H1 (cell line): Measurements from ENCODE around the gene SEMA4D. TPM values are rescaled to one million over a fixed set of nuclear protein-coding genes. Genes with fewer than 3 reads are reported as not detected.

ENCODE experiments used
- CTCF ChIA-PET: fragments of 300-600 bp; sonication (Branson Sonifier 250); formaldehyde crosslinking; loops from one replicate; lab custom pipeline; 2021; ENCODE audit not compliant: partially characterized antibody; lab: Charles Lee
- POLR2A ChIA-PET: fragments of 300-600 bp; sonication (Branson Sonifier 250); formaldehyde crosslinking; loops from one replicate; lab custom pipeline; 2021; ENCODE audit warnings: inconsistent platforms; ENCODE audit not compliant: partially characterized antibody; lab: Charles Lee
- DNase-seq, 2 experiments: peaks; one replicate each; pipeline versions ENCODE4 v3.0.0 to v3.0.0-alpha.2; 2010 to 2022; ENCODE audit warnings: low spot score in 2 of 2, low read depth in 1 of 2, mixed read lengths in 1 of 2
- FAIRE-seq: peaks from 2 replicates; lab custom pipeline; 2011; peaks lifted over from hg19 to GRCh38; lab: Jason Lieb, UNC
- H2AFZ ChIP-seq: 2 replicates; pipeline ENCODE4 v1.8.1; 2012; ENCODE audit warnings: low read length, inconsistent platforms
- H2AK5ac ChIP-seq: 2 replicates; pipeline ENCODE4 v1.6.1; 2013; ENCODE audit warnings: low read depth, low read length
- H2BK120ac ChIP-seq: replicated peaks from 2 replicates; pipeline ENCODE3; 2013; ENCODE audit warnings: low read depth, low read length, inconsistent platforms
- H2BK12ac ChIP-seq: 2 replicates; pipeline ENCODE4 v1.6.1; 2013; ENCODE audit warnings: low read depth, low read length
- H2BK15ac ChIP-seq: 2 replicates; pipeline ENCODE4 v1.6.1; 2013; ENCODE audit warnings: low read length
- H2BK20ac ChIP-seq: 2 replicates; pipeline ENCODE4 v1.6.1; 2013; ENCODE audit warnings: low read length
- H2BK5ac ChIP-seq: 2 replicates; pipeline ENCODE4 v1.6.1; 2013; ENCODE audit warnings: low read depth, low read length
- H3K14ac ChIP-seq: 2 replicates; pipeline ENCODE4 v1.6.1; 2013; ENCODE audit warnings: inconsistent platforms; ENCODE audit not compliant: insufficient read length
- H3K18ac ChIP-seq: 2 replicates; pipeline ENCODE4 v1.6.1; 2013; ENCODE audit warnings: low read length; ENCODE audit errors: extremely low read depth
- H3K23ac ChIP-seq: 2 replicates; pipeline ENCODE4 v1.6.1; 2013; ENCODE audit warnings: inconsistent platforms; ENCODE audit not compliant: insufficient read length
- H3K23me2 ChIP-seq: 2 replicates; pipeline ENCODE4 v1.6.1; 2013; ENCODE audit warnings: low read depth, low read length
- H3K27ac ChIP-seq: 2 replicates; pipeline ENCODE4 v1.6.1; 2011; ENCODE audit warnings: low read depth, low read length, inconsistent platforms
- H3K27me3 ChIP-seq, 4 experiments: replicated peaks in 1 of 4; 1 replicate in 1 of 4; 2 replicates in 3 of 4; pipeline versions ENCODE4 v1.6.1 to v1.8.1; 2011 to 2013; ENCODE audit warnings: low read length in 3 of 4, mild to moderate bottlenecking in 3 of 4, inconsistent platforms in 2 of 4, mixed read lengths in 2 of 4, moderate library complexity in 1 of 4; ENCODE audit not compliant: control insufficient read depth in 3 of 4, insufficient read depth in 3 of 4; ENCODE audit errors: extremely low read depth in 1 of 4
- H3K36me3 ChIP-seq, 4 experiments: 2 replicates each; pipeline versions ENCODE4 v1.6.1 to v1.8.1; 2011 to 2013; ENCODE audit warnings: mild to moderate bottlenecking in 4 of 4, low read length in 3 of 4, moderate library complexity in 2 of 4, control low read depth in 1 of 4, inconsistent platforms in 1 of 4; ENCODE audit not compliant: insufficient read depth in 4 of 4, control insufficient read depth in 2 of 4
- H3K4ac ChIP-seq: replicated peaks from 2 replicates; pipeline ENCODE3; 2013; ENCODE audit warnings: low read length, low read depth, mixed read lengths, inconsistent platforms; ENCODE audit not compliant: insufficient read length
- H3K4me1 ChIP-seq, 4 experiments: replicated peaks in 1 of 4; 1 replicate in 1 of 4; 2 replicates in 3 of 4; pipeline versions ENCODE4 v1.6.1 to v1.8.1; 2011 to 2013; ENCODE audit warnings: low read length in 3 of 4, inconsistent platforms in 2 of 4, mixed read lengths in 1 of 4; ENCODE audit not compliant: insufficient read depth in 4 of 4, control insufficient read depth in 3 of 4
- H3K4me2 ChIP-seq, 2 experiments: 2 replicates each; pipeline versions ENCODE4 v1.6.1 to v1.8.1; 2011 to 2013; ENCODE audit warnings: low read depth in 2 of 2, low read length in 2 of 2, control low read depth in 1 of 2, inconsistent platforms in 1 of 2, mild to moderate bottlenecking in 1 of 2; ENCODE audit not compliant: insufficient read depth in 1 of 2
- H3K4me3 ChIP-seq, 4 experiments: fragments of 200-600, 300-600 bp in 1 of 4; sonication (generic), shearing (Covaris generic), sonication (Bioruptor Twin) in 1 of 4; 2 replicates each; pipeline versions ENCODE4 v1.5.1 to v1.8.1; 2011 to 2016; ENCODE audit warnings: low read length in 4 of 4, low read depth in 3 of 4, control low read depth in 2 of 4, inconsistent platforms in 2 of 4, mild to moderate bottlenecking in 2 of 4, mixed read lengths in 1 of 4, moderate library complexity in 1 of 4; ENCODE audit not compliant: insufficient read depth in 2 of 4; ENCODE audit errors: extremely low read depth in 1 of 4
- H3K56ac ChIP-seq: replicated peaks from 2 replicates; pipeline ENCODE3; 2013; ENCODE audit warnings: low read depth, mild to moderate bottlenecking, mixed read lengths, low read length, inconsistent platforms; ENCODE audit not compliant: insufficient read length
- H3K79me1 ChIP-seq: 2 replicates; pipeline ENCODE4 v1.6.1; 2013; ENCODE audit warnings: low read depth, low read length, control low read depth
- H3K79me2 ChIP-seq, 2 experiments: 2 replicates each; pipeline versions ENCODE4 v1.6.1 to v1.8.1; 2012 to 2013; ENCODE audit warnings: low read length in 2 of 2, mild to moderate bottlenecking in 2 of 2, inconsistent platforms in 1 of 2; ENCODE audit not compliant: insufficient read depth in 2 of 2, control insufficient read depth in 1 of 2
- H3K9ac ChIP-seq, 4 experiments: replicated peaks in 1 of 4; 1 replicate in 1 of 4; 2 replicates in 3 of 4; pipeline versions ENCODE4 v1.6.1 to v1.8.1; 2011 to 2013; ENCODE audit warnings: low read depth in 3 of 4, low read length in 3 of 4, control low read depth in 2 of 4, mild to moderate bottlenecking in 2 of 4, moderate library complexity in 2 of 4, inconsistent platforms in 1 of 4; ENCODE audit errors: extremely low read depth in 1 of 4
- H3K9me3 ChIP-seq, 2 experiments: 2 replicates each; pipeline versions ENCODE4 v1.6.1 to v1.8.1; 2012 to 2013; ENCODE audit warnings: mild to moderate bottlenecking in 2 of 2, moderate library complexity in 2 of 2, control low read depth in 1 of 2, inconsistent platforms in 1 of 2, low read depth in 1 of 2, low read length in 1 of 2, mixed read lengths in 1 of 2; ENCODE audit not compliant: insufficient read depth in 2 of 2
- H4K20me1 ChIP-seq, 2 experiments: replicated peaks in 1 of 2; 2 replicates each; pipeline versions ENCODE3 to v1.8.1; 2011 to 2013; ENCODE audit warnings: inconsistent platforms in 2 of 2, low read length in 2 of 2, mild to moderate bottlenecking in 1 of 2; ENCODE audit not compliant: insufficient read depth in 2 of 2, control insufficient read depth in 1 of 2
- H4K5ac ChIP-seq: 2 replicates; pipeline ENCODE4 v1.6.1; 2013; ENCODE audit warnings: low read length, low read depth, mixed read lengths, inconsistent platforms; ENCODE audit not compliant: insufficient read length
- H4K8ac ChIP-seq: 2 replicates; pipeline ENCODE4 v1.8.0; 2013; ENCODE audit warnings: mild to moderate bottlenecking, moderate library complexity, low read length, inconsistent platforms; ENCODE audit not compliant: insufficient read depth; ENCODE audit errors: extremely low read depth
- H4K91ac ChIP-seq: replicated peaks from 2 replicates; pipeline ENCODE3; 2013; ENCODE audit warnings: low read length, mixed read lengths, inconsistent platforms; ENCODE audit not compliant: insufficient read length
- BRCA1 ChIP-seq: IDR thresholded peaks from 2 replicates; pipeline ENCODE4 v1.6.1; 2012; ENCODE audit warnings: low read depth, low read length, improper control_type of control experiment
- MAX ChIP-seq: IDR thresholded peaks from 2 replicates; pipeline ENCODE4 v1.6.1; 2012; ENCODE audit warnings: inconsistent platforms
- WGBS, 2 experiments: shearing (Covaris generic) in 1 of 2; methylation state at CpG; one replicate each; pipeline versions ENCODE4 v1.1.6 to v1.1.7; 2013 to 2015; ENCODE audit warnings: low lambda C conversion rate in 2 of 2, mixed read lengths in 2 of 2, inconsistent platforms in 1 of 2, low coverage in 1 of 2, missing lambda C conversion rate in 1 of 2; ENCODE audit not compliant: insufficient replicate concordance in 2 of 2, insufficient coverage in 1 of 2, insufficient read length in 1 of 2; ENCODE audit errors: extremely low coverage in 1 of 2, missing lambda C conversion rate in 1 of 2; 5-methylcytosine and 5-hydroxymethylcytosine counted together
- polyA plus RNA-seq, 7 experiments: library from polyadenylated mRNA; depleted of rRNA in 3 of 7; stranded (reverse) in 5 of 7; unstranded in 2 of 7; fragments of >200 nt in 5 of 7; fragments of 200-250 nt in 2 of 7; gene quantifications; 1 replicate in 5 of 7; 2 replicates in 1 of 7; 4 replicates in 1 of 7; pipeline versions ENCODE4 v1.2.1 to v1.2.3, GENCODE V29; 2011 to 2013; ENCODE audit warnings: missing spikeins in 2 of 7, mixed read lengths in 2 of 7
- total RNA-seq: library from RNA; stranded (reverse); fragmentation: NEBNext Ultra II Directional; extraction: Animal tissue kit (Norgen Biotek cat#: 25700); gene quantifications from 2 replicates; pipeline ENCODE4 v1.2.1, GENCODE V29; 2021

SEMA4D gene
- total and polyA plus RNA-seq, 2 of the 8 experiments (the other 6 are each of a cell fraction or from before 2014, with no cell fraction given), result 21.0 to 70.4 TPM

- Histone ChIP-seq H3K36me3 (no peaks in the 10 kb centered on the region), H4K8ac (no peak overlapping the region), H3K23me2 (peaks cover 4% of the 10 kb centered on the region; the same call in 1 of the 2 replicates), H3K23ac (no peak overlapping the region), H3K9me3 (no peaks in the 10 kb centered on the region), H3K4me3 (no peak overlapping the region), H2BK12ac (peak overlapping the region; percentile 70; the same call in 1 of the 2 replicates), H3K4me2 (peak overlapping the region; percentile 6 to 9; a peak in 2 of 4 replicates)
- DNase-seq, result no peak
- TF ChIP-seq BRCA1, result no peak
- peak; percentile 34; the same call in 1 of the 2 replicates for TF ChIP-seq MAX
- TF ChIP-seq, all 59 proteins: peak for 1
- peaks cover 10 to 26% of the 10 kb centered on the region in 2 experiments for H4K20me1 ChIP-seq
- H4K5ac ChIP-seq, result no peak overlapping the region
- H2BK15ac ChIP-seq, result 0 out of 2 replicates have a peak overlapping the region, but pooled peaks have one; percentile 83
- peak overlapping the region; percentile 78 for H2AK5ac ChIP-seq
- H3K27ac ChIP-seq, result no peak overlapping the region
- peak overlapping the region; percentile 63; the same call in 1 of the 2 replicates for H3K18ac ChIP-seq
- no peak overlapping the region for H3K9ac ChIP-seq
- ChIA-PET CTCF (interaction anchor here (0.6 to 4.3 kb wide), 3 partner anchors 50 to 64 kb away, joined by 3 to 18 read pairs (median 3); no protein-coding TSS in a partner anchor), POLR2A (interaction anchor here (0.6 to 1.6 kb wide), 2 partner anchors 10 to 14 kb away, joined by 3 read pairs; no protein-coding TSS in a partner anchor)
- H2BK120ac ChIP-seq, result no peak overlapping the region
- peaks cover 16 to 53% (median 26%) of the 10 kb centered on the region in 4 experiments for H3K4me1 ChIP-seq
- H3K4ac ChIP-seq, result no peak overlapping the region
- 0 out of 2 replicates have a peak overlapping the region, but pooled peaks have one; percentile 40 for H2BK5ac ChIP-seq
- H3K27me3 ChIP-seq, result no peaks in the 10 kb centered on the region
- no peak for FAIRE-seq
- peak overlapping the region; percentile 64; the same call in 1 of the 2 replicates for H2BK20ac ChIP-seq
- H2AFZ ChIP-seq, result no peak overlapping the region
- WGBS, 2 experiments, result 86% methylated on average over 6 of the region's 6 CpGs; no CpG with 5 or more reads in 1 of the 2 experiments
- H3K56ac ChIP-seq, result no peak overlapping the region
- H3K14ac ChIP-seq, result no peak overlapping the region
- H3K79me2 ChIP-seq, result peaks cover 21 to 89% of the 10 kb centered on the region in 2 experiments
- peaks cover 24% of the 10 kb centered on the region for H3K79me1 ChIP-seq
- H4K91ac ChIP-seq, result peak overlapping the region; percentile 49
Observed at GRCh38 chr9:89493181-89493580, 4.7 kb downstream of the SEMA4D start.
